Kidney (tissue), 14 donors: ENCODE data around the gene SYT14. TPM values are rescaled to one million over a fixed set of nuclear protein-coding genes. Genes with fewer than 3 reads are reported as not detected.
"Not testable (repeated sequence)": the region's sequence is repeated elsewhere in the genome, so short reads cannot be mapped to it uniquely, and the experiment has no call there.

Experiments used
- DNase-seq, 5 donors: peaks; one replicate each; pipeline ENCODE4 v3.0.0-alpha.2; 2013 to 2020
- FAIRE-seq: peaks from 2 replicates; lab custom pipeline; 2012; peaks lifted over from hg19 to GRCh38; lab: Jason Lieb, UNC
- H3K27ac ChIP-seq, 2 donors: one replicate each; pipeline ENCODE4 v1.7.0; 2013; ENCODE audit warnings: low read depth in 2 of 2, low read length in 2 of 2, inconsistent platforms in 1 of 2
- H3K27me3 ChIP-seq: one replicate; pipeline ENCODE4 v1.7.1; 2013; ENCODE audit warnings: low read length, inconsistent platforms; ENCODE audit not compliant: control insufficient read depth, insufficient read depth
- H3K36me3 ChIP-seq, 3 donors: one replicate each; pipeline versions ENCODE4 v1.7.0 to v1.7.1; 2013; ENCODE audit warnings: low read length in 3 of 3, control low read depth in 1 of 3, inconsistent platforms in 1 of 3; ENCODE audit not compliant: insufficient read depth in 3 of 3, control insufficient read depth in 2 of 3
- H3K4me1 ChIP-seq, 3 donors: one replicate each; pipeline versions ENCODE4 v1.7.0 to v1.7.1; 2013; ENCODE audit warnings: low read length in 3 of 3, inconsistent platforms in 1 of 3, low read depth in 1 of 3; ENCODE audit not compliant: control insufficient read depth in 2 of 3, insufficient read depth in 2 of 3
- H3K4me3 ChIP-seq, 3 donors: one replicate each; pipeline versions ENCODE4 v1.7.0 to v1.8.1; 2013; ENCODE audit warnings: low read length in 3 of 3, control low read depth in 1 of 3, inconsistent platforms in 1 of 3
- H3K9ac ChIP-seq, 3 donors: one replicate each; pipeline versions ENCODE4 v1.7.0 to v1.7.1; 2013; ENCODE audit warnings: low read length in 3 of 3, control low read depth in 1 of 3, inconsistent platforms in 1 of 3
- H3K9me3 ChIP-seq, 3 donors: one replicate each; pipeline versions ENCODE4 v1.7.0 to v1.7.1; 2013; ENCODE audit warnings: low read length in 3 of 3, control low read depth in 1 of 3, inconsistent platforms in 1 of 3; ENCODE audit not compliant: control insufficient read depth in 2 of 3, insufficient read depth in 1 of 3
- intact Hi-C: fragments of 100-400 bp; cut with DNase I; formaldehyde crosslinking; loops from one replicate; pipeline ENCODE4 v1.11.1; 2022
- polyA plus RNA-seq: library from polyadenylated mRNA; stranded (reverse); fragments of 350-450 nt; fragmentation: Illumina TruSeq; extraction: RNeasy Lipid Tissue Mini Kit (QIAGEN cat#74804); gene quantifications from one replicate; pipeline ENCODE4 v1.2.3, GENCODE V29; 2014; ENCODE audit warnings: low read depth, low replicate concordance; ENCODE audit not compliant: insufficient read depth
- total RNA-seq: library from RNA; stranded (reverse); fragmentation: NEBNext Ultra II Directional; extraction: Animal tissue kit (Norgen Biotek cat#: 25700); gene quantifications from one replicate; pipeline ENCODE4 v1.2.1, GENCODE V29; 2021
- TF ChIP-seq, protein P1 (sequence below): IDR thresholded peaks from 3 replicates; pipeline ENCODE4 v1.5.1; 2012; ENCODE audit warnings: mild to moderate bottlenecking, moderate library complexity, borderline replicate concordance; ENCODE audit not compliant: insufficient read depth; ENCODE audit errors: extremely low read depth
- donor health status: control.
- donor health status: control.
- donor health status: control.
- donor health status: control.
- donor health status: control.
- donor health status: DM: yes; HTN: yes; CAD: no.
- donor health status: Normal renal cell carcinoma (clear cell type).

SYT14 gene
- total and polyA plus RNA-seq, 2 donors from 2014 or later = 0.22 to 1.3 TPM

DNA sequence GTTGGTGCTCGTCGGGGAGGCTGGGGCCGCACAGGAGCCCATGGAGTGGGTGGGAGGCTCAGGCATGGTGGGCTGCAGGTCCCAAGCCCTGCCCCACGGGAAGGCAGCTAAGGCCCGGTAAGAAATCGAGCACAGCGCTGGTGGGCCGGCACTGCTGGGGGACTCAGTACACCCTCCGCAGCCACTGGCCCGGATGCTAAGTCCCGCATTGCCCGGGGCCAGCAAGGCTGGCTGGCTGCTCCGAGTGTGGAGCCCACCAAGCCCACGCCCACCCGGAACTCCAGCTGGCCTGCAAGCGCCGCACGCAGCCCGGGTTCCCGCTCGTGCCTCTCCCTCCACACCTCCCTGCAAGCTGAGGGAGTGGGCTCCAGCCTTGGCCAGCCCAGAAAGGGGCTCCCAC, 39.2 kb upstream of the SYT14 start:
- intact Hi-C loops = not testable (repeated sequence)

DNA sequence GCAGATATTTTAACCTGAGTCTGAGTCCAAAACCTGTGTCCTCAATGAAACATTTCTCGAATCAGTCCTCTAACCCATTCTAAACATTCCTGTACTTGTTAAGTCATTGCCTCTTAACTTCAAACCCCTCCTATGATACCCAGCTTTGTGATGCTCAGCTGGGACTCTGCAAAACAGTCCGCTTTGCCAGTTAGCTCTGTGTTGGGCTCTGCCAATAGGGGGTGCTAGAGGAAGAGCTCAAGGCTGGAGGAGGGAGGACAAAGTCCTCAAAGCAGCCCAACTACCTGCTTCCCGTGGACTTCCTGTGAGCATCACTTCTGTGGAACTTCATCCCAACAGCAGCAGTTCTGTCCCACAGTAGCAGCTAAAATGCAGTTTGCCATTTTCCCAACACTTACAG, 38.1 kb upstream of the SYT14 start:
- FAIRE-seq (no peak), DNase-seq (no peak)
- TF ChIP-seq, protein P1, sequence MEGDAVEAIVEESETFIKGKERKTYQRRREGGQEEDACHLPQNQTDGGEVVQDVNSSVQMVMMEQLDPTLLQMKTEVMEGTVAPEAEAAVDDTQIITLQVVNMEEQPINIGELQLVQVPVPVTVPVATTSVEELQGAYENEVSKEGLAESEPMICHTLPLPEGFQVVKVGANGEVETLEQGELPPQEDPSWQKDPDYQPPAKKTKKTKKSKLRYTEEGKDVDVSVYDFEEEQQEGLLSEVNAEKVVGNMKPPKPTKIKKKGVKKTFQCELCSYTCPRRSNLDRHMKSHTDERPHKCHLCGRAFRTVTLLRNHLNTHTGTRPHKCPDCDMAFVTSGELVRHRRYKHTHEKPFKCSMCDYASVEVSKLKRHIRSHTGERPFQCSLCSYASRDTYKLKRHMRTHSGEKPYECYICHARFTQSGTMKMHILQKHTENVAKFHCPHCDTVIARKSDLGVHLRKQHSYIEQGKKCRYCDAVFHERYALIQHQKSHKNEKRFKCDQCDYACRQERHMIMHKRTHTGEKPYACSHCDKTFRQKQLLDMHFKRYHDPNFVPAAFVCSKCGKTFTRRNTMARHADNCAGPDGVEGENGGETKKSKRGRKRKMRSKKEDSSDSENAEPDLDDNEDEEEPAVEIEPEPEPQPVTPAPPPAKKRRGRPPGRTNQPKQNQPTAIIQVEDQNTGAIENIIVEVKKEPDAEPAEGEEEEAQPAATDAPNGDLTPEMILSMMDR = no peak
- Histone ChIP-seq H3K27me3 (no peaks in the 10 kb centered on the region), H3K4me3 (no peak overlapping the region), H3K9ac (no peak overlapping the region), H3K9me3 (no peaks in the 10 kb centered on the region), H3K36me3 (no peaks in the 10 kb centered on the region), H3K27ac (no peak overlapping the region), H3K4me1 (no peaks in the 10 kb centered on the region)
- intact Hi-C loops = no loop called here

More for the DNA sequence above, 39.2 kb upstream of the SYT14 start:
- H3K36me3 ChIP-seq, FAIRE-seq, H3K4me3 ChIP-seq, DNase-seq, H3K9ac ChIP-seq, H3K27ac ChIP-seq, H3K4me1 ChIP-seq, H3K9me3 ChIP-seq, H3K27me3 ChIP-seq: not testable (repeated sequence)

DNA sequence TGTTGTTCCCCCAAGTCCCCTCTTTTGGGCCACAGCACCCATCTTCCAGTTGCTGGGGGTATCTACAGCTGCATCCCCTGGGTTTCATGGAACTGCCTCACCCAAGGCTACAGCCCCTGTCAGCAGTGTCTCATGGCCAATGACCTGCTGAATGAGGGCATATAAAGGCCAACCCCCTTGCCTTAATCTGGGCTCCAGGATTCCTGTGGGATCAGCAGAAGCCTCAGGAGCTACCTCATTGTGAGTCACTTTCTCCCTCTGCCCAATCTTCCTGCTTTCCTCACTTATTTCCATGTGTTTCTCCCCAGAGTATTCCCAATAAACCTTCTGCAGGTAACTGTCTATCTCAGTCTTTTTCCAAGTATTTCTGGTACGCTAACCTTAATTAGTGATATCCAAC, 37.3 kb upstream of the SYT14 start:
- H3K27ac ChIP-seq = no peak overlapping the region
- no peaks in the 10 kb centered on the region for H3K36me3 ChIP-seq
- H3K9ac ChIP-seq = no peak overlapping the region
- no peak overlapping the region for H3K4me3 ChIP-seq
- no peaks in the 10 kb centered on the region for H3K9me3 ChIP-seq
- no peaks in the 10 kb centered on the region for H3K27me3 ChIP-seq
- intact Hi-C loops = no loop called here
- DNase-seq (no peak), FAIRE-seq (no peak)
- H3K4me1 ChIP-seq = no peaks in the 10 kb centered on the region
- TF ChIP-seq, protein P1 = no peak

DNA sequence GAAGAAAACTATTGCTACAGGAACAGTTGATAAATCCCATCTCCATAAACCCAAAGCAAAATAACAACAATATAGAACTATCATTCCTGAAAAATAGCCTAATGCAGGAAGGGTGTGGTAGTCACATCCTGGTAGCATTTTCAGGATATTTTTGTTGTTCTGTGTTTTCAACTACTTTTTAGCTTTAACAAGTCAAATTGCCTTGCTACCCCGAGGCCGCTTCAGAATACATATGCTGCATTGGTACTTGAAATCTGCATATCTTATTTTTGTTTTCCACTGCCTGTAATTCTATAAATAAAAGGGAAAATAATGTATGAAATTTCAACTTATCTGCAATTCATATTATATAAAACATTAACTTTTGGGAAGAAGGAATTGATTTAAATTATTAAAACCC, 36.8 kb upstream of the SYT14 start:
- H3K27me3 ChIP-seq = no peaks in the 10 kb centered on the region
- H3K36me3 ChIP-seq = no peaks in the 10 kb centered on the region
- FAIRE-seq (no peak), DNase-seq (no peak)
- no peak overlapping the region for H3K27ac ChIP-seq
- no peak overlapping the region for H3K9ac ChIP-seq
- intact Hi-C loops = no loop called here
- no peaks in the 10 kb centered on the region for H3K4me1 ChIP-seq
- H3K9me3 ChIP-seq = no peaks in the 10 kb centered on the region
- H3K4me3 ChIP-seq = no peak overlapping the region
- TF ChIP-seq, protein P1 = no peak

- not testable (repeated sequence) for H3K27ac ChIP-seq, FAIRE-seq
These were observed 33.2 kb upstream of the SYT14 start for GRCh38 chr1:209904774-209905173.

More at GRCh38 chr1:209904774-209905173, 33.2 kb upstream of the SYT14 start:
- H3K9me3 ChIP-seq, intact Hi-C loops, H3K27me3 ChIP-seq, H3K36me3 ChIP-seq, H3K9ac ChIP-seq, H3K4me3 ChIP-seq, H3K4me1 ChIP-seq, DNase-seq: not testable (repeated sequence)
